ENCODE measurements around the gene AGPAT1. TPM values are rescaled to one million over a fixed set of nuclear protein-coding genes. Genes with fewer than 3 reads are reported as not detected.

The AGPAT1 gene
- total and polyA plus RNA-seq, 2 experiments from 2014 or later, result 39.8 to 82.1 TPM

DNA sequence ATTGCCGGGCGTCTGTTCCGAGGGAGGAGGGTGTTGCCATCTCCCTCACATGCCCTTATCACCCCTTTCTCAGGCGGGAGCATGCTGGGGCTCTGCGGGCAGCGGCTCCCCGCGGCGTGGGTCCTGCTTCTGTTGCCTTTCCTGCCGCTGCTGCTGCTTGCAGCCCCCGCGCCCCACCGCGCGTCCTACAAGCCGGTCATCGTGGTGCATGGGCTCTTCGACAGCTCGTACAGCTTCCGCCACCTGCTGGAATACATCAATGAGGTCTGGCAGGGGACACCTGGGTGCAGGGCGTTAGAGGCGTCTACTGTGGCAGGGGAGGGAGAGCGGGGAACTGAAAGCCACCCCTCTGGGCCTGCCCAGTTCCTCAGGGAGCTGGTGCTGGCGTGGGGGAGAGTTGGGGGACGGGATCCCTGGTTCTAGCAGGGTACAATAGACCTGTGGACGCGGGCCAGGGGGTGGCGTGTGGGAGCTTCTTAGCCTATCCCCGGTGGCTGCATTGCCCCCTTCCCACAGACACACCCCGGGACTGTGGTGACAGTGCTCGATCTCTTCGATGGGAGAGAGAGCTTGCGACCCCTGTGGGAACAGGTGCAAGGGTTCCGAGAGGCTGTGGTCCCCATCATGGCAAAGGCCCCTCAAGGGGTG, 21.2 kb downstream of the AGPAT1 start:
- peaks cover 12% of the 10 kb centered on the region for H3K36me3 ChIP-seq (ENCODE audit: insufficient read depth)
- peaks cover 38% of the 10 kb centered on the region for H3K27me3 Mint-ChIP-seq (ENCODE audit: insufficient read depth, low read depth, poor library complexity)

DNA sequence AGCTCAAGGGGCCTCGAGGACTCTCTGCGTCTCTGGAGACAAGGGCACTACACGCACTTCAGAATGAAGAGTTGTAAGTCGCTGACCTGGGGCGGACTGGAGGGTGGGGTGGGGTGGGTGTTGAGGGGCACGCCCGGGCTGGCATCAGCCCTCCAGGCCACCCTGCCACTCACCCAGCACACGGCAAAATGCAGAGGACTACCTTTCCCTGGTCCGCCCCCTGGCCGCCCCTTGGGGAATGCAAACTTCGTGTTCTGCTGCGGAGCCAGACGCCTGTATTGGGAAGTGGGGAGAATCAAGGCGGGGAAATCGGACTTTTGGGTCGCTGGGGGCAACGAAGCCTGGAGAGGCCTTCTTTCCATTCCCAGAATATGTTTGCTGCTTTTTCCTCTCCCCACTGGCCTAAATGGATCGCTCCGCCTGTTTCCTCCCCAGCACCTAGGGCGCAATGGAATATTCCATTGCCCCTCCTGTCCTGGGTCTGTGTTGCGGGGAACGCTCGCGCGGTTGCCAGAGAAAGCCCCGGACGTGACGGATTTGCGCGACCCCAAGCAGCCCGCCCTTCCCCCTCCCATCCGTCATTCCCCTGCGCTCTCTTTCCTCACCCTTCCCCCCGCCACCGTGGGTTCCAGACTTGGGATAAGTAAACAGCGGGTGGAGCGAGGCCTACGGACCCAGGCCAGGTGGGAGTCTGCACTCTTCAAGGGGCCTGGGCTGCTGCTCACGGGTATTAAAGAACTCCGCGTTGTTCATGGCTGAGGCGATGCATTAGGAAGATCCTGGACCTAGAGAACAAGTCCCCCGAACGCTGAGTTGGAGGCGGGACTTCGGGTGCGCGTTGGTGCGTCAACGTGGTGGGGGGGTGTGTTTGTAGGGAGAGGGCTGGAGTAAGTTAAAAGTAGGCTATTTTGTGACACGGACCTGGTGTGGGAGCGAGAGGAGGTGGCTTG, 22.0 kb downstream of the AGPAT1 start, which contains the start of gene PPT2:
PPT2 (plus strand) TSS at position 578 of the 950 bp plus-strand sequence. CDS start 454 bp downstream, outside the sequence.
- H3K4me1 ChIP-seq (ENCODE audit: insufficient read depth), result peaks cover 28% of the 10 kb centered on the region
- peak within 1 kb of the TSS; percentile 100 for H2AFZ ChIP-seq
- TF ChIP-seq NANOG (IDR thresholded peaks at IDR 0.05; ENCODE audit: borderline replicate concordance) (no peak), EZH2 (IDR thresholded peaks at IDR 0.05; ENCODE audit: low read depth, unreplicated experiment) (no peak), ZNF331 (CRISPR knock-in tag; IDR thresholded peaks at IDR 0.05; ENCODE audit: low read depth) (0 out of 2 replicates have a peak, but pooled peaks have one; percentile 6), ZNF114 (CRISPR knock-in tag; IDR thresholded peaks at IDR 0.05) (no peak), STAT1 (IDR thresholded peaks at IDR 0.05; ENCODE audit: unreplicated experiment) (no peak)
- TF ChIP-seq, protein P1, sequence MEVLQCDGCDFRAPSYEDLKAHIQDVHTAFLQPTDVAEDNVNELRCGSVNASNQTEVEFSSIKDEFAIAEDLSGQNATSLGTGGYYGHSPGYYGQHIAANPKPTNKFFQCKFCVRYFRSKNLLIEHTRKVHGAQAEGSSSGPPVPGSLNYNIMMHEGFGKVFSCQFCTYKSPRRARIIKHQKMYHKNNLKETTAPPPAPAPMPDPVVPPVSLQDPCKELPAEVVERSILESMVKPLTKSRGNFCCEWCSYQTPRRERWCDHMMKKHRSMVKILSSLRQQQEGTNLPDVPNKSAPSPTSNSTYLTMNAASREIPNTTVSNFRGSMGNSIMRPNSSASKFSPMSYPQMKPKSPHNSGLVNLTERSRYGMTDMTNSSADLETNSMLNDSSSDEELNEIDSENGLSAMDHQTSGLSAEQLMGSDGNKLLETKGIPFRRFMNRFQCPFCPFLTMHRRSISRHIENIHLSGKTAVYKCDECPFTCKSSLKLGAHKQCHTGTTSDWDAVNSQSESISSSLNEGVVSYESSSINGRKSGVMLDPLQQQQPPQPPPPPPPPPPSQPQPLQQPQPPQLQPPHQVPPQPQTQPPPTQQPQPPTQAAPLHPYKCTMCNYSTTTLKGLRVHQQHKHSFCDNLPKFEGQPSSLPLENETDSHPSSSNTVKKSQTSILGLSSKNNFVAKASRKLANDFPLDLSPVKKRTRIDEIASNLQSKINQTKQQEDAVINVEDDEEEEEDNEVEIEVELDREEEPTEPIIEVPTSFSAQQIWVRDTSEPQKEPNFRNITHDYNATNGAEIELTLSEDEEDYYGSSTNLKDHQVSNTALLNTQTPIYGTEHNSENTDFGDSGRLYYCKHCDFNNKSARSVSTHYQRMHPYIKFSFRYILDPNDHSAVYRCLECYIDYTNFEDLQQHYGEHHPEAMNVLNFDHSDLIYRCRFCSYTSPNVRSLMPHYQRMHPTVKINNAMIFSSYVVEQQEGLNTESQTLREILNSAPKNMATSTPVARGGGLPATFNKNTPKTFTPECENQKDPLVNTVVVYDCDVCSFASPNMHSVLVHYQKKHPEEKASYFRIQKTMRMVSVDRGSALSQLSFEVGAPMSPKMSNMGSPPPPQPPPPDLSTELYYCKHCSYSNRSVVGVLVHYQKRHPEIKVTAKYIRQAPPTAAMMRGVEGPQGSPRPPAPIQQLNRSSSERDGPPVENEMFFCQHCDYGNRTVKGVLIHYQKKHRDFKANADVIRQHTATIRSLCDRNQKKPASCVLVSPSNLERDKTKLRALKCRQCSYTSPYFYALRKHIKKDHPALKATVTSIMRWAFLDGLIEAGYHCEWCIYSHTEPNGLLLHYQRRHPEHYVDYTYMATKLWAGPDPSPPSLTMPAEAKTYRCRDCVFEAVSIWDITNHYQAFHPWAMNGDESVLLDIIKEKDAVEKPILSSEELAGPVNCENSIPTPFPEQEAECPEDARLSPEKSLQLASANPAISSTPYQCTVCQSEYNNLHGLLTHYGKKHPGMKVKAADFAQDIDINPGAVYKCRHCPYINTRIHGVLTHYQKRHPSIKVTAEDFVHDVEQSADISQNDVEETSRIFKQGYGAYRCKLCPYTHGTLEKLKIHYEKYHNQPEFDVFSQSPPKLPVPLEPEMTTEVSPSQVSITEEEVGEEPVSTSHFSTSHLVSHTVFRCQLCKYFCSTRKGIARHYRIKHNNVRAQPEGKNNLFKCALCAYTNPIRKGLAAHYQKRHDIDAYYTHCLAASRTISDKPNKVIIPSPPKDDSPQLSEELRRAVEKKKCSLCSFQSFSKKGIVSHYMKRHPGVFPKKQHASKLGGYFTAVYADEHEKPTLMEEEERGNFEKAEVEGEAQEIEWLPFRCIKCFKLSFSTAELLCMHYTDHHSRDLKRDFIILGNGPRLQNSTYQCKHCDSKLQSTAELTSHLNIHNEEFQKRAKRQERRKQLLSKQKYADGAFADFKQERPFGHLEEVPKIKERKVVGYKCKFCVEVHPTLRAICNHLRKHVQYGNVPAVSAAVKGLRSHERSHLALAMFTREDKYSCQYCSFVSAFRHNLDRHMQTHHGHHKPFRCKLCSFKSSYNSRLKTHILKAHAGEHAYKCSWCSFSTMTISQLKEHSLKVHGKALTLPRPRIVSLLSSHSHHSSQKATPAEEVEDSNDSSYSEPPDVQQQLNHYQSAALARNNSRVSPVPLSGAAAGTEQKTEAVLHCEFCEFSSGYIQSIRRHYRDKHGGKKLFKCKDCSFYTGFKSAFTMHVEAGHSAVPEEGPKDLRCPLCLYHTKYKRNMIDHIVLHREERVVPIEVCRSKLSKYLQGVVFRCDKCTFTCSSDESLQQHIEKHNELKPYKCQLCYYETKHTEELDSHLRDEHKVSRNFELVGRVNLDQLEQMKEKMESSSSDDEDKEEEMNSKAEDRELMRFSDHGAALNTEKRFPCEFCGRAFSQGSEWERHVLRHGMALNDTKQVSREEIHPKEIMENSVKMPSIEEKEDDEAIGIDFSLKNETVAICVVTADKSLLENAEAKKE (CRISPR knock-in tag; IDR thresholded peaks at IDR 0.05), result no peak

More for the DNA sequence above, 21.2 kb downstream of the AGPAT1 start:
- Mint-ChIP-seq H3K4me1 (peaks cover 39% of the 10 kb centered on the region), H3K4me3 (peak overlapping the region; percentile 94), H3K36me3 (ENCODE audit: low read depth) (peaks cover 33% of the 10 kb centered on the region), H3K9me3 (no peaks in the 10 kb centered on the region; the same call in 1 of the 3 replicates), H3K27ac (peak overlapping the region; percentile 96)
- peaks cover 25% of the 10 kb centered on the region for H3K4me1 ChIP-seq (ENCODE audit: insufficient read depth)
- peak overlapping the region; percentile 100 for H3K4me2 ChIP-seq
- H2AFZ ChIP-seq, result peak overlapping the region; percentile 100
- ATAC-seq (peak; percentile 55), DNase-seq (ENCODE audit: low spot score) (peak; percentile 91)
- H3K9me2 ChIP-seq (ENCODE audit: insufficient read depth), result no peaks in the 10 kb centered on the region
- H3F3A ChIP-seq (replicated peaks; ENCODE audit: low read depth), result peaks cover 9% of the 10 kb centered on the region
- no peaks in the 10 kb centered on the region for H3K79me2 ChIP-seq (replicated peaks; ENCODE audit: insufficient read depth)
- H3K27ac ChIP-seq (ENCODE audit: low read depth), result 0 out of 2 replicates have a peak overlapping the region, but pooled peaks have one; percentile 79
- peaks cover 36% of the 10 kb centered on the region for H3K27me3 ChIP-seq (ENCODE audit: insufficient read depth)
- no peak for TF ChIP-seq STAT1 (IDR thresholded peaks at IDR 0.05; ENCODE audit: unreplicated experiment)
- TF ChIP-seq CREB1 (CRISPR knock-in tag; IDR thresholded peaks at IDR 0.05; ENCODE audit: low read depth), result no peak
- TF ChIP-seq, protein P2, sequence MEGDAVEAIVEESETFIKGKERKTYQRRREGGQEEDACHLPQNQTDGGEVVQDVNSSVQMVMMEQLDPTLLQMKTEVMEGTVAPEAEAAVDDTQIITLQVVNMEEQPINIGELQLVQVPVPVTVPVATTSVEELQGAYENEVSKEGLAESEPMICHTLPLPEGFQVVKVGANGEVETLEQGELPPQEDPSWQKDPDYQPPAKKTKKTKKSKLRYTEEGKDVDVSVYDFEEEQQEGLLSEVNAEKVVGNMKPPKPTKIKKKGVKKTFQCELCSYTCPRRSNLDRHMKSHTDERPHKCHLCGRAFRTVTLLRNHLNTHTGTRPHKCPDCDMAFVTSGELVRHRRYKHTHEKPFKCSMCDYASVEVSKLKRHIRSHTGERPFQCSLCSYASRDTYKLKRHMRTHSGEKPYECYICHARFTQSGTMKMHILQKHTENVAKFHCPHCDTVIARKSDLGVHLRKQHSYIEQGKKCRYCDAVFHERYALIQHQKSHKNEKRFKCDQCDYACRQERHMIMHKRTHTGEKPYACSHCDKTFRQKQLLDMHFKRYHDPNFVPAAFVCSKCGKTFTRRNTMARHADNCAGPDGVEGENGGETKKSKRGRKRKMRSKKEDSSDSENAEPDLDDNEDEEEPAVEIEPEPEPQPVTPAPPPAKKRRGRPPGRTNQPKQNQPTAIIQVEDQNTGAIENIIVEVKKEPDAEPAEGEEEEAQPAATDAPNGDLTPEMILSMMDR (conservative IDR thresholded peaks at IDR 0.05; ENCODE audit: low read depth in 2 of 2), result peak; percentile 58 to 84
- H4K20me1 ChIP-seq (replicated peaks; ENCODE audit: insufficient read depth), result 0 out of 2 replicates have a peak, but pooled peaks cover 8% of the 10 kb centered on the region
- peak overlapping the region; percentile 100 for H3K4me3 ChIP-seq

More for the DNA sequence above, 22.0 kb downstream of the AGPAT1 start, which contains the start of gene PPT2:
- Histone ChIP-seq H4K20me1 (replicated peaks; ENCODE audit: insufficient read depth) (0 out of 2 replicates have a peak, but pooled peaks cover 8% of the 10 kb centered on the region), H3K4me3 (peak within 1 kb of the TSS; percentile 100), H3K4me2 (peak within 1 kb of the TSS; percentile 100), H3K27ac (ENCODE audit: low read depth) (peak within 1 kb of the TSS; percentile 79), H3K9me2 (ENCODE audit: insufficient read depth) (no peaks in the 10 kb centered on the region), H3K79me2 (replicated peaks; ENCODE audit: insufficient read depth) (no peaks in the 10 kb centered on the region), H3F3A (replicated peaks; ENCODE audit: low read depth) (peaks cover 9% of the 10 kb centered on the region), H3K36me3 (ENCODE audit: insufficient read depth) (peaks cover 10% of the 10 kb centered on the region), H3K27me3 (ENCODE audit: insufficient read depth) (peaks cover 44% of the 10 kb centered on the region)
- peak within 1 kb of the TSS; percentile 94 for H3K4me3 Mint-ChIP-seq
- ATAC-seq, result peak; percentile 41
- H3K27me3 Mint-ChIP-seq (ENCODE audit: insufficient read depth, low read depth, poor library complexity), result peaks cover 43% of the 10 kb centered on the region
- peaks cover 26% of the 10 kb centered on the region for H3K36me3 Mint-ChIP-seq (ENCODE audit: low read depth)
- peaks cover 42% of the 10 kb centered on the region for H3K4me1 Mint-ChIP-seq
- H3K9me3 Mint-ChIP-seq, result no peaks in the 10 kb centered on the region; the same call in 1 of the 3 replicates
- peak; percentile 96 for DNase-seq (ENCODE audit: low spot score)
- H3K27ac Mint-ChIP-seq, result peak within 1 kb of the TSS; percentile 96

Data from GM23338 (cell line).